Neuronal stem cell (in vitro differentiated cells): ENCODE measurements around the gene SLC26A8.

Experiments used
- DNase-seq: peaks from one replicate; pipeline ENCODE4 v3.0.0-alpha.2; 2013; ENCODE audit warnings: low spot score
- H2AFZ ChIP-seq: one replicate; pipeline ENCODE4 v1.6.1; 2013; ENCODE audit warnings: mild to moderate bottlenecking, low read length, inconsistent platforms
- H2AK5ac ChIP-seq: 2 replicates; pipeline ENCODE4 v1.6.1; 2013; ENCODE audit warnings: low read depth, mild to moderate bottlenecking, inconsistent platforms, low read length, moderate library complexity, mixed read lengths
- H2BK120ac ChIP-seq: 2 replicates; pipeline ENCODE4 v1.6.1; 2013; ENCODE audit warnings: low read depth, mild to moderate bottlenecking, inconsistent platforms, low read length, moderate library complexity, mixed read lengths
- H2BK12ac ChIP-seq: one replicate; pipeline ENCODE4 v1.6.1; 2013; ENCODE audit warnings: low read length, inconsistent platforms
- H2BK15ac ChIP-seq: 2 replicates; pipeline ENCODE4 v1.6.1; 2013; ENCODE audit warnings: mild to moderate bottlenecking, low read length, inconsistent platforms, mixed read lengths
- H2BK5ac ChIP-seq: one replicate; pipeline ENCODE4 v1.6.1; 2013; ENCODE audit warnings: inconsistent platforms, mild to moderate bottlenecking, low read length, moderate library complexity
- H3K14ac ChIP-seq: one replicate; pipeline ENCODE4 v1.6.1; 2013; ENCODE audit warnings: low read length, inconsistent platforms
- H3K18ac ChIP-seq: 2 replicates; pipeline ENCODE4 v1.6.1; 2013; ENCODE audit warnings: low read length, inconsistent platforms
- H3K23ac ChIP-seq: 2 replicates; pipeline ENCODE4 v1.6.1; 2013; ENCODE audit warnings: low read depth, mild to moderate bottlenecking, mixed read lengths, low read length, inconsistent platforms; ENCODE audit not compliant: poor library complexity
- H3K27ac ChIP-seq: replicated peaks from 3 replicates; pipeline ENCODE4 v1.5.1; 2013; ENCODE audit warnings: low read length, inconsistent platforms
- H3K27me3 ChIP-seq, 3 experiments: 2 replicates each; pipeline ENCODE4 v1.6.1; 2013; ENCODE audit warnings: low read length in 3 of 3, mild to moderate bottlenecking in 2 of 3, inconsistent platforms in 1 of 3, low read depth in 1 of 3, mixed read lengths in 1 of 3, moderate library complexity in 1 of 3; ENCODE audit not compliant: control insufficient read depth in 3 of 3, insufficient read depth in 3 of 3
- H3K36me3 ChIP-seq, 2 donors: replicated peaks in 1 of 2; 2 replicates each; pipeline ENCODE4 v1.6.1; 2013; ENCODE audit warnings: low read length in 2 of 2; ENCODE audit not compliant: control insufficient read depth in 2 of 2, insufficient read depth in 2 of 2
- H3K4ac ChIP-seq: 2 replicates; pipeline ENCODE4 v1.6.1; 2013; ENCODE audit warnings: inconsistent platforms, mild to moderate bottlenecking, low read length, moderate library complexity
- H3K4me1 ChIP-seq, 2 donors: 1 replicate in 1 of 2; 2 replicates in 1 of 2; pipeline ENCODE4 v1.6.1; 2013; ENCODE audit warnings: low read length in 2 of 2, low read depth in 1 of 2; ENCODE audit not compliant: control insufficient read depth in 2 of 2, insufficient read depth in 1 of 2
- H3K4me2 ChIP-seq: one replicate; pipeline ENCODE4 v1.6.1; 2013; ENCODE audit warnings: mild to moderate bottlenecking, low read length, inconsistent platforms; ENCODE audit not compliant: insufficient read depth, poor library complexity, severe bottlenecking
- H3K4me3 ChIP-seq, 2 donors: 2 replicates each; pipeline ENCODE4 v1.5.1; 2013; ENCODE audit warnings: low read length in 2 of 2, mild to moderate bottlenecking in 2 of 2, inconsistent platforms in 1 of 2, moderate library complexity in 1 of 2
- H3K79me1 ChIP-seq: one replicate; pipeline ENCODE4 v1.6.1; 2013; ENCODE audit warnings: low read depth, mild to moderate bottlenecking, inconsistent platforms, low read length, moderate library complexity
- H3K9ac ChIP-seq: one replicate; pipeline ENCODE4 v1.6.1; 2013; ENCODE audit warnings: mild to moderate bottlenecking, low read depth, low read length, inconsistent platforms; ENCODE audit not compliant: poor library complexity
- H3K9me3 ChIP-seq, 2 donors: replicated peaks in 1 of 2; 2 replicates each; pipeline versions ENCODE3 to v1.6.1; 2013; ENCODE audit warnings: low read length in 2 of 2, mild to moderate bottlenecking in 2 of 2, inconsistent platforms in 1 of 2, low read depth in 1 of 2, mixed read lengths in 1 of 2, moderate library complexity in 1 of 2; ENCODE audit not compliant: control insufficient read depth in 2 of 2, insufficient read depth in 1 of 2
- H4K8ac ChIP-seq: one replicate; pipeline ENCODE4 v1.6.1; 2013; ENCODE audit warnings: low read depth, mild to moderate bottlenecking, inconsistent platforms, low read length, moderate library complexity
- H4K91ac ChIP-seq: one replicate; pipeline ENCODE4 v1.6.1; 2013; ENCODE audit warnings: low read length, low read depth, mild to moderate bottlenecking, inconsistent platforms; ENCODE audit not compliant: poor library complexity
- WGBS, 2 donors: extraction: QIAGEN DNeasy Blood & Tissue Kit; methylation state at CpG; one replicate each; pipeline ENCODE4 v1.1.7; 2013; ENCODE audit warnings: missing lambda C conversion rate in 2 of 2, mixed read lengths in 1 of 2; ENCODE audit not compliant: insufficient read length in 2 of 2, insufficient replicate concordance in 1 of 2; ENCODE audit errors: extremely low coverage in 2 of 2; 5-methylcytosine and 5-hydroxymethylcytosine counted together

Gene SLC26A8

DNA sequence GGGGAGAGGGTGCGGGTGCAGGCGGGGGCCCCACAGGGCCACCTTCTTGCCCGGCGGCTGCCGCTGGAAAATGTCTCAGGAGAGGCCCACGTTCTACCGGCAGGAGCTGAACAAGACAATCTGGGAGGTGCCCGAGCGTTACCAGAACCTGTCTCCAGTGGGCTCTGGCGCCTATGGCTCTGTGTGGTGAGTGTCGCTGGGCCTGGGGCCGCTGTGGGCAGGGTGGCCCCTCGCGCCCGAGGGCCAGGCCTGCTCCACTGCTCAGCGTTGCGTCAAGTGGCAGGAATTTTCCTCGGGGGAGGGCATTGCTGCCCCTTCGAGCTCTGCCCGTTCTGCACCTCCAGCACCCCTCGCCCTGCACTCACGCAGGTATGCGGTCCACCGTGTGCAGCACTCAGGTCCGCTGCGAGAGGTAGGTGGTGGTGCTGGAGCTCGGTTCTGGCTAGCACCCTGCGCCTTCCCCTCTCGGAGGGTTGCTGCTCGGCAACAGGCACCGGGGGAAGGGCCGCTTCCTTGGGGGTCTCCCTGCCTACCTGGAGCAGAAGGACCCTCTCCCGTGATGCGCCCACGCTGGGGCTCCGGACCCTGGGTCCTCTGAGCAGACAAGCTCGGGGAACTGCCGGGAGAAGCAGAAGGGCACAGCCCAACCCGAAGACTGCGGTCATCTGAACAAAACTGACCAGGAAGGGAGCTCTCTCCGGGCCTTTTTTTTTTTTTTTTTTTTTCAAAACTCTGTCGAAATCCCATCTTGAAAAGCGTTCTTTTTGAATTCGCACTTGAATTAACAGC is 3.8 kb upstream of the SLC26A8 start:
- H3K4ac ChIP-seq: peak overlapping the region; percentile 95
- peak overlapping the region; percentile 35 for H2BK12ac ChIP-seq
- peak overlapping the region; percentile 92 for H3K23ac ChIP-seq
- H3K27ac ChIP-seq: peak overlapping the region; percentile 94
- peak overlapping the region; percentile 95 for H2AFZ ChIP-seq
- peaks cover 6% of the 10 kb centered on the region for H3K79me1 ChIP-seq
- peak overlapping the region; percentile 84 for H2BK15ac ChIP-seq
- WGBS, 2 donors: no CpG with 5 or more reads among the region's 44 CpGs
- no peaks in the 10 kb centered on the region for H3K9me3 ChIP-seq
- H3K4me2 ChIP-seq: peak overlapping the region; percentile 86
- H3K4me1 ChIP-seq: peaks cover 11 to 12% of the 10 kb centered on the region in 2 donors
- H3K36me3 ChIP-seq: no peaks in the 10 kb centered on the region
- H3K18ac ChIP-seq: peak overlapping the region; percentile 97
- H4K8ac ChIP-seq: no peak overlapping the region
- H2AK5ac ChIP-seq: peak overlapping the region; percentile 93
- H3K14ac ChIP-seq: peak overlapping the region; percentile 99
- H3K4me3 ChIP-seq: peak overlapping the region; percentile 98 to 99
- no peaks in the 10 kb centered on the region for H3K27me3 ChIP-seq
- peak overlapping the region; percentile 34 for H2BK120ac ChIP-seq
- no peak overlapping the region for H4K91ac ChIP-seq
- peak overlapping the region; percentile 100 for H3K9ac ChIP-seq
- peak; percentile 24 for DNase-seq
- H2BK5ac ChIP-seq: peak overlapping the region; percentile 85

DNA sequence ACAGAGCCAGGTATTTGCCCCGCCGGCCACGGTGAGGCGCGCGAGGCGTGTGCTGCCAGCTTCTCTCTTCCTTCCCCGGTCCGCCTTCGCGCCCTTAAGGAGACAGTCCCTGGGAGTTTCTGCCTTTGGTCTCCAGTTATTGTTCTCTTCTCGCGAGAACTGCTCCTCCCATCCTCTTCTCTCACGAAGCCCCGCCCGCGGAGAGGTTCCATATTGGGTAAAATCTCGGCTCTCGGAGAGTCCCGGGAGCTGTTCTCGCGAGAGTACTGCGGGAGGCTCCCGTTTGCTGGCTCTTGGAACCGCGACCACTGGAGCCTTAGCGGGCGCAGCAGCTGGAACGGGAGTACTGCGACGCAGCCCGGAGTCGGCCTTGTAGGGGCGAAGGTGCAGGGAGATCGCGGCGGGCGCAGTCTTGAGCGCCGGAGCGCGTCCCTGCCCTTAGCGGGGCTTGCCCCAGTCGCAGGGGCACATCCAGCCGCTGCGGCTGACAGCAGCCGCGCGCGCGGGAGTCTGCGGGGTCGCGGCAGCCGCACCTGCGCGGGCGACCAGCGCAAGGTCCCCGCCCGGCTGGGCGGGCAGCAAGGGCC is 3.2 kb upstream of the SLC26A8 start, which contains the start of gene MAPK14:
MAPK14 (plus strand) TSS at position 308 of the 587 bp plus-strand sequence. CDS start 350 bp downstream, outside the sequence.
- Histone ChIP-seq H2BK5ac (peak within 1 kb of the TSS; percentile 85), H4K91ac (no peak within 1 kb of the TSS), H3K79me1 (peaks cover 6% of the 10 kb centered on the region), H2AK5ac (peak within 1 kb of the TSS; percentile 93), H2BK15ac (peak within 1 kb of the TSS; percentile 84), H3K36me3 (no peaks in the 10 kb centered on the region), H3K23ac (peak within 1 kb of the TSS; percentile 98), H3K9me3 (no peaks in the 10 kb centered on the region), H3K4me3 (peak within 1 kb of the TSS; percentile 98 to 99), H3K4me1 (peaks cover 11 to 12% of the 10 kb centered on the region in 2 donors), H4K8ac (peak within 1 kb of the TSS; percentile 87), H2AFZ (peak within 1 kb of the TSS; percentile 95), H2BK120ac (peak within 1 kb of the TSS; percentile 34), H3K4me2 (peak within 1 kb of the TSS; percentile 86), H3K18ac (peak within 1 kb of the TSS; percentile 97), H3K27ac (peak within 1 kb of the TSS; percentile 94), H3K14ac (peak within 1 kb of the TSS; percentile 99), H3K27me3 (no peaks in the 10 kb centered on the region), H2BK12ac (peak within 1 kb of the TSS; percentile 35), H3K9ac (peak within 1 kb of the TSS; percentile 100), H3K4ac (peak within 1 kb of the TSS; percentile 95)
- peak; percentile 100 for DNase-seq
- WGBS, 2 donors: no CpG with 5 or more reads among the region's 62 CpGs

DNA sequence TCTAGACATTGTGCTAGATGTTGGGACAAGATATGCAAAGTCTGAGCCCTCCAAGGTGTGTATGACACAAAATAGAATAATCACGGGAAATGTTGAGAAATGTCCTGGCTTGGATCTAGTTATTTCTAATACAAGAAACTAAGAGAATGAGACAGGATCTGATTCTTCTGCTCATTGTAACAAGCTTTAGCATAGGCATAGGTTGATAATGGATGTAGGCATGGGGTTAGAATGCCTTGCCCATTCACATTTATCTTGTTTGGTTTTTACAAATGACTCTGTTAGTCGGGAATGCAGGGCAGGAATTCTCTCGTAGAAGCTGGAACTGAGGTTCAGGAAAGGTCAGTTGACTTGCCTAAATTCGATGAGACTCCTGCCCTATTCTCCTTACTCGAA is 1.5 kb upstream of the SLC26A8 start:
- Histone ChIP-seq H3K9ac (no peak overlapping the region), H2BK120ac (no peak overlapping the region), H3K4me1 (peaks cover 9 to 12% of the 10 kb centered on the region in 2 donors), H2AK5ac (no peak overlapping the region), H3K23ac (no peak overlapping the region), H3K27me3 (no peaks in the 10 kb centered on the region), H2BK15ac (no peak overlapping the region), H3K4me3 (no peak overlapping the region), H4K8ac (no peak overlapping the region), H2AFZ (peak overlapping the region; percentile 17), H3K18ac (no peak overlapping the region), H2BK5ac (no peak overlapping the region), H2BK12ac (no peak overlapping the region), H3K79me1 (peaks cover 6% of the 10 kb centered on the region), H4K91ac (no peak overlapping the region), H3K9me3 (no peaks in the 10 kb centered on the region), H3K4me2 (no peak overlapping the region), H3K27ac (no peak overlapping the region), H3K36me3 (no peaks in the 10 kb centered on the region), H3K14ac (no peak overlapping the region), H3K4ac (no peak overlapping the region)
- WGBS, 2 donors: no CpG with 5 or more reads among the region's 5 CpGs
- no peak for DNase-seq

DNA sequence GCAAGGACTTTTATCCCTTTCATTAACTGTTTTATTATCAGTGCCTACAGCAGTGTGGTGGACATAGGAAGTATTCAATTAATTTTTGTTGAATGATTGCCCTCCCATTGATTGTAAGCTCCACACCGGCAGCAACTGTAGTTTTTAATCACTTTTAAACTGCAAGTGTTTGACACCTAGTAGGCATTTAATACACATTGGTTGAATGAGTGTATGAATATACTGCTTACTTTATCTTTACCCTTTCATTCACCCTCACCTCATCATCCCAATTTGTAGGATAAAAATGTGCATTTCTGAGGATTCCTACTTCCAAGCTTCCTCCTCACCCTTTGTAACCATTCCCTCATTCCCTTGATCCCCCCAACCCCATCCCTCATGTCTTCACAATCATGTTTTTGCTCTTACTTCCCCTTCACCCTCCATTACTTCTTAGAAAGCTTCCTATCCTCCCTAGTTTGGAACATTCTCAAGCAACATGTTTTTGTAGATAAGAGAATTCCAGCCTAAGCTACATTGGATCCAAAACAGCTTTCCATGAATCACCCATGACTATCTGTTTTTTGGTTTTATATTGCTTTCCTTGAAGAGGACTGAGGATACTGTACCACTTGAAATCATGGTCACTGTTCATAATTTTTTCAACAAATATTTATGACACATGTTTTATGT is 955 bp upstream of the SLC26A8 start:
- Histone ChIP-seq H3K36me3 (no peaks in the 10 kb centered on the region), H3K14ac (no peak overlapping the region), H2BK12ac (no peak overlapping the region), H2BK120ac (no peak overlapping the region), H2AK5ac (no peak overlapping the region), H3K9me3 (no peaks in the 10 kb centered on the region), H2BK5ac (no peak overlapping the region), H3K79me1 (peaks cover 6% of the 10 kb centered on the region), H3K4me3 (no peak overlapping the region), H2BK15ac (no peak overlapping the region), H4K8ac (no peak overlapping the region), H3K4ac (no peak overlapping the region), H3K23ac (no peak overlapping the region), H3K27me3 (no peaks in the 10 kb centered on the region), H3K4me2 (no peak overlapping the region), H4K91ac (no peak overlapping the region), H3K4me1 (peaks cover 9 to 12% of the 10 kb centered on the region in 2 donors), H3K18ac (no peak overlapping the region), H3K9ac (no peak overlapping the region), H2AFZ (no peak overlapping the region), H3K27ac (no peak overlapping the region)
- WGBS, 2 donors: no CpG with 5 or more reads among the region's 1 CpG
- no peak for DNase-seq
